Hematopoietic multipotent progenitor cell treated with erythropoietin and hydrocortisone succinate and interleukin-3 and kit ligand, for 4 days (in vitro differentiated cells): ENCODE results near the gene ERGIC1.

Experiments used
- DNase-seq: peaks from one replicate; pipeline ENCODE4 v3.0.0-alpha.2; 2015

ERGIC1 gene

GRCh38 chr5:172866802-172867748 is 33.0 kb downstream of the ERGIC1 start:
- DNase-seq = no peak

GRCh38 chr5:172867761-172868435 is 33.8 kb downstream of the ERGIC1 start:
- no peak for DNase-seq

GRCh38 chr5:172868436-172868923 is 34.4 kb downstream of the ERGIC1 start:
- DNase-seq = no peak

- no peak for DNase-seq
Measured at GRCh38 chr5:172868924-172869591, 35.0 kb downstream of the ERGIC1 start.

- DNase-seq = no peak
Measured at GRCh38 chr5:172869691-172870090, 35.6 kb downstream of the ERGIC1 start.

GRCh38 chr5:172870291-172870714 is 36.3 kb downstream of the ERGIC1 start:
- DNase-seq = peak; percentile 41

GRCh38 chr5:172870715-172871461 is 36.8 kb downstream of the ERGIC1 start:
- DNase-seq = no peak

GRCh38 chr5:172871536-172871935 is 37.5 kb downstream of the ERGIC1 start:
- no peak for DNase-seq

- peak; percentile 42 for DNase-seq
Measured at GRCh38 chr5:172871982-172872381, 37.9 kb downstream of the ERGIC1 start.

GRCh38 chr5:172872997-172873491 is 39.0 kb downstream of the ERGIC1 start:
- no peak for DNase-seq

- DNase-seq = no peak
Measured at GRCh38 chr5:172873513-172873912, 39.5 kb downstream of the ERGIC1 start.

- DNase-seq = no peak
Measured at GRCh38 chr5:172874647-172875504, 40.8 kb downstream of the ERGIC1 start.

- no peak for DNase-seq
Measured at GRCh38 chr5:172875505-172876279, 41.6 kb downstream of the ERGIC1 start.

GRCh38 chr5:172876578-172876977 is 42.5 kb downstream of the ERGIC1 start:
- DNase-seq = no peak

- peak; percentile 51 for DNase-seq
Measured at GRCh38 chr5:172877466-172878260, 43.6 kb downstream of the ERGIC1 start.

GRCh38 chr5:172878585-172878932 is 44.5 kb downstream of the ERGIC1 start:
- no peak for DNase-seq

- DNase-seq = no peak
Measured at GRCh38 chr5:172878933-172879752, 45.1 kb downstream of the ERGIC1 start.

GRCh38 chr5:172881691-172882370 is 47.8 kb downstream of the ERGIC1 start:
- DNase-seq = peak; percentile 71
